Sigmoid colon (tissue), 4 donors: ENCODE data around the gene PTGDR2.

ENCODE experiments used
- CTCF ChIP-seq, 4 experiments: fragments of 450-650 bp in 3 of 4; fragments of 200-600 bp in 1 of 4; IDR thresholded peaks; one replicate each; pipeline ENCODE4 v1.5.1; 2016 to 2019; ENCODE audit warnings: antibody characterized with exemption in 4 of 4, mild to moderate bottlenecking in 3 of 4, moderate library complexity in 2 of 4
- POLR2A ChIP-seq, 2 donors: fragments of 450-650 bp; IDR thresholded peaks; one replicate each; pipeline ENCODE4 v1.6.1; 2016; ENCODE audit warnings: antibody characterized with exemption in 2 of 2, mild to moderate bottlenecking in 2 of 2, moderate library complexity in 2 of 2
- POLR2AphosphoS5 ChIP-seq, 4 donors: sonication (generic); formaldehyde crosslinking; IDR thresholded peaks; one replicate each; pipeline ENCODE4 v1.6.1; 2017; ENCODE audit warnings: antibody characterized with exemption in 4 of 4

GRCh38 chr11:60887556-60887955 lies 31.8 kb upstream of the PTGDR2 start:
- TF ChIP-seq POLR2A (IDR thresholded peaks at IDR 0.05): no peak
- peak in 2 of 4 experiments; percentile 27 to 28 for TF ChIP-seq CTCF (IDR thresholded peaks at IDR 0.05)
- TF ChIP-seq POLR2AphosphoS5 (IDR thresholded peaks at IDR 0.05): no peak
